NCI-H345 (cell line): Measurements from ENCODE around the gene PCBP3.
"Not testable (repeated sequence)": the region's sequence is repeated elsewhere in the genome, so short reads cannot be mapped to it uniquely, and the experiment has no call there.

Experiments
- DNase-seq: peaks from one replicate; lab custom pipeline; 2025; lab: John Stamatoyannopoulos, UW

Gene PCBP3

DNA sequence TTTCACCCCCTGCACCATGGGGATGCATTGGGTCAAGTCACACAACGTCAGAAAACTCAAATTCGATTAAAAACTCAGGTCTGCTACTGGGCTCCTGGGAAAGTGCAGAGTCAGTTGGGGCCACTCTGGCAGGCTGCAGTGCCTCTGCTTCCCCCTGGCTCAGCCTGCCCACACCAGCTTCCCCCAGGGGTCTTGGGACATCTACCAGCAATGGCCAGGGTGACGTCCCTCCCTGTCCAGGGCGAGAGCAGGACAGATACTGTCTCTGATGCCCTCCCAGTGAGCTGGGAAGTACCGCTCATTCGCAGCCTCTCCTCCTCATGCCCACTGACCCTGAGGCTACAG, 231.9 kb downstream of the PCBP3 start:
- no peak for DNase-seq

DNA sequence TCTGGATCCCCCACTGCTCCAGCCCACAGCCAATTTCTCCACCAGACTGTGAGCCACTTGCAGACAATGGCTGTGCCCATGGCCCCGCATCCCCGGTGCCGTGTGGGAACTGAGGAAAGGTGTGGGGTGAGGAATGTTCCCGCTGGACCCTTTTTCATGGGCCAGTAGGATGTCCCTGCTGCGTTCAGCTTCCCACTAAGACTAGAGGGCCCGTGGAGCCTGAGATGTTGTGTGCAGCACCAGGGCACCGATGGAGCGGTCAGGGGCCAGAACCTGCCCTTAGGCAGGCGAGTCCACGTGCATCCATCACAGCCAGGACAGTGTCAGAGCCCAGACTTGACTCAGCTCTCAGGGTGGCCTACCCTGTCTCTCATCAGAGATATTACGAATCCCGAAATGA, 232.4 kb downstream of the PCBP3 start:
- DNase-seq = no peak

DNA sequence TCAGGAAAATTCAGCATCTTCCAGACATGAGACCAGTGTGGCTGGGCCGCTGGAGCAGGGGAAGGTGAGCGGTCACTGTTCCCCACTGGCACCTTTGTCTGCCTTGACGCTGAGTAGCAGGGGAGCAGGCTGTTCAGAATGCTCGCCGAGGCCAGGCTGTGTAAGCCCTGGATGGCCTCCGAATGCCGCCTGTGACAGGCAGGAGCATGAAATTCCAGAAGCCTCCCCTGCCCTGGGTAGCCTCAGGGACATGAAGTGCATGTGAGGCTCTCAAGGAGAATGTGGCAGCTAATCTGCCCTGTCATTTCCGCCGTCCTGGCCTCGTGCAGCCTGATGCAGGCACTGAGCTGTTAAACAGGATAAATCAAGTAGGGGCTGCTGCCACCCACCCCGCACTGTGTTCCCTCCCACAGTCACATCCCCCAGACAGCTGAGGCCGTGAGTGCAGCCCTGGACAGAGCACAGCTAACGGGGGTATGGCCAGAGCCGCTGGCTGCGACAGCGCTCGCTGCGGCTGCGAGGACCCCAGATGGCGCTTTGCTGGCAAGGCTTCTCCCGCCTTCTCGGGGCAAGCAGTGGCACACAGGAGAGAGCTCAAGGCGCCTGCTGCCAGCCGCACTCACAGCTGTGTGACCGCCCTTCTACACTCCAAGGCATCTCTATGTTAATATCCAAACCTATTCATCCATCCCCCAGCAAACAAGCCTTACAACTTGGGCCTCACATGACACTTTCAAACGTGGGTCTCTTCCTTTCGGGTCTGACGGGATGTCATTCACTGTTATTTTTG, 233.1 kb downstream of the PCBP3 start:
- DNase-seq = no peak

DNA sequence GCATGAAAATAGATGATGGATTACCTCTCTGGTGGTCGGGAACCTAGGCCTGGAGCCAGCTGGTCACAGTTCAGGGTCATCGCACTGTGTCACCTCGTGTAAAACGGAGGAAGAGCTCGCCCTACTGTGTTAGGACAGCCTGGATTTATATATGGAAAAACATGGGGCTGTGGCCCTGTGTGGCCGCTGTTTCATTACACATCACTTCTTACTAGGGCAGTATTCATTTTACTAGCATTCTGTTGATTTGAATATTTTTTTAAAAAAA, 233.6 kb downstream of the PCBP3 start:
- DNase-seq = no peak

DNA sequence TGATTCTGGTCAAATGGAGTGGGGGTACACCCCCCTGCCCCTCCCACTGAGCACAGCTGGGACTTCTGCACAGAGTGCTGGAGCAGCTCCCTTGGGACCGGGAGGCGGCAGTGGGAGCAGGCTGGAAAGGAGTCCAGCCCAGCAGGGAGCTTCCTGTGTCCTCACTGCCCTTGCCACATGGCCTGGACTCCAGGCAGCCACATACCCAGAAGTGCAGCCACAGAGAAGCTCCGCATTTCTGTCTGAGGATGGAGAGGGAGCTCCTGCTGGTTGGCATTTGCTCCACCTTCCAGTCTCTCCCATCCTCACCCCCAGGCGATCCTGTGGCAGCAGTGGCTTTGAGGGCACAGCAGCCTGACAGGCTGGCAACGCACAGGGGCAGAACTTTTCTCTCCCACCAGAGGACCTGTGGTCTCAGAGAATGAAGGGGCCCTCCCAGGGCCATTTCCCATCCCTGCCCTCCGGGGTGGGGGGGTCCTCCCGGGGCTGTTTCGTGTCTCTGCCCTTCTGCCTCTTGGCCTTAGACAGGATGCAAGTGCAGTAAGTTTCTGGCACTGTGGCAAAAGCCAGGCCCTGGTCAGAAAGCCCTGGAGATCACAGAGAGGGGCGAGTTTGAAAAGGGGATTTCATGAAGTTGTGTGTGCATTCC, 234.4 kb downstream of the PCBP3 start:
- no peak for DNase-seq

DNA sequence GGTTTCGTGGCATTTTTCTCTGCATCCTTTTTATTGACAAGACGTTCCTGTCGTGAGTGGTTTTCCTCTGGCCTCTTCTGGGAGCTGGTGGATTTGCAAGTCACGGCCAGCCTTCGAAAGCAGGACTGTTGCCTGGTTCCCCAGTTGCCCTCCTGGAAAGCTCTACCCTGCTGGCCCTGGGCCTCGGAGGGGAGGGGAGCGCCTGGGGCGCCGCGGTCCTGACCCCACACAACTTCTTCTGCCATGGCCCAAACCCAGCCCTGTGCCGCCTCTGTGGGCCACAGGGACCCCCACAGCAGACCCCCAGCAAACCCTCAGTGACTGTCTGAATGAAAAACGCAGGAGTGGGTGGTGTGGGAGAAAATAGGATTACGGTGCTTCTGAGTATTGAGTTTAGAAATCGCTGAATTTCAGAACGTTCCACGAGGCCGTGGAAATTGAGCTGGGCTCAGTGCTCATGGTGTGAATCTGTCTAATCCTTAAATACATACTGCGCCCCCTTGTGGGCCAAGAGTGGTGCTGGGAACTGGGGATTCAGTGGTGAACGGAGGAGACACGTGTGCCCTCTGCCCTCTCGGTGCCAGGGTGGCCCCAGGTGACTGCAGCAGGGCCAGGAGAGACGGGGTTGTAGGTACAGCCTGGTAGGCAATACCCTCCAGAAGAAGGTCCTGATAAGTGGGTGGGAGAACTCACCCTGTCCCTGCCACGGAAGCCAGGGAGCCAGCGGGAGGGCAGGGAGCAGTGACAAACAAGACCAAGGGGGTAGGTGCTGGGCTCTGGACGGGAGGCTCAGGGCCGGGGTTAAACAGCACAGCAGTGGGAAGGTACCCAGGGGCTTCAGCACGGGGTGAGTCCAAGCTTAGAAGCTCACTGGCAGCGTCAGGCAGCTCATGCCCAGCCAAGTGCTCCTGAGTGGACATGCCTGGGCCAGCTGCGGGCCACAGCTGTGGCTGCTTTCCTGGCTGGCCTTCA, 236.9 kb downstream of the PCBP3 start:
- peak; percentile 53 for DNase-seq

DNA sequence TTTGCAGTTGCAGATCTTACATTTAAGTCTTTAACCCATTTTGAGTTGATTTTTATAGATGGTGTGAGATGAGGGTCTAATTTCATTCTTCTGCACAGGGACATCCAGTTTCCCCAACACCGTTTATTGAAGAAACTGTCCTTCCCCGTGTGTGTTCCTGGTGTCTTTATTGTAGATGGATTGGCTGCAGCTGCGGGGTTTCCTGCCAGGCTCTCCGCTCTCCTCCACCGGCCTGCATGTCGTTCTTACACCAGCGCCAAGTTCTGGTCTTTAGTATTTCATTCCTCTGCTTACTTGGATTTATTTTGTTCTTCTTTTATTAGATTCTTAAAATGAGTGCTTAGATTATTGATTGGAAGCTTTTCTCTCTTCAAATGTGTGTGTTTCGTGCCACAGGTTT, 239.1 kb downstream of the PCBP3 start:
- no peak for DNase-seq

DNA sequence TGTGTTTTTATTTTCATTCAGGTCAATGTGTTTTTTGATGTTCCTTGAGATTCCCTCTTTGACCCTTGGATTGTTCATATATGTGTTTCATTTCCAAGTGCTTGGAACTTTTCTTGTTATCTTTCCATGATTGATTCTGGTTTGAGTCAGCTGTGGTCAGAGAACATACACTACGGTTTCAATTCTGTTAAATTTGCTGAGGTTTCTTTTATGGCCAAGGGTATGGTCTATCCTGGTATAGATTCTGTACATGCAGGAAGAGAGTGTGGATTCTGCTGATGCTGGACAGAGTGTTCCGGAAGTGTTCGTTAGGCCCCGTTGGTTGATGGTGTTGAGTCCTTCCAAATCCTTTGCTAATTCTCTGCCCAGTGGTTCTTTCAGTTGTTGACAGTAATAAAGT, 239.6 kb downstream of the PCBP3 start:
- no peak for DNase-seq

DNA sequence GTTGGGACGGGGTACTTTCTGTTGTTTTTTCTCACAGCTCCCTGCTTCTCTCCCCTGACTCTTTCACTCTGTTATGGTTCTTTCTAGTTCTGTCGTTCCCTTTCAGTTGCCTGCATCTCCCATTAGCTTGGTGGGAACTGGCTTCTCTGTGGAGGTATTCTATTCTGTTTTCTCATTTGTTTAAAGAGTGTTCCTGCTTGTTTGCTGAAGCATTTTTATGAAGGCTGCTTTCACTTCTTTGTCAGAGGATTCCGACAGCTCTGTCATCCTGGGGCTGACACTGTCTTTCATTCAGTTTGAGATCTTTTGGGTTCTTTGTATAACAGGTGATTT, 242.0 kb downstream of the PCBP3 start:
- no peak for DNase-seq

DNA sequence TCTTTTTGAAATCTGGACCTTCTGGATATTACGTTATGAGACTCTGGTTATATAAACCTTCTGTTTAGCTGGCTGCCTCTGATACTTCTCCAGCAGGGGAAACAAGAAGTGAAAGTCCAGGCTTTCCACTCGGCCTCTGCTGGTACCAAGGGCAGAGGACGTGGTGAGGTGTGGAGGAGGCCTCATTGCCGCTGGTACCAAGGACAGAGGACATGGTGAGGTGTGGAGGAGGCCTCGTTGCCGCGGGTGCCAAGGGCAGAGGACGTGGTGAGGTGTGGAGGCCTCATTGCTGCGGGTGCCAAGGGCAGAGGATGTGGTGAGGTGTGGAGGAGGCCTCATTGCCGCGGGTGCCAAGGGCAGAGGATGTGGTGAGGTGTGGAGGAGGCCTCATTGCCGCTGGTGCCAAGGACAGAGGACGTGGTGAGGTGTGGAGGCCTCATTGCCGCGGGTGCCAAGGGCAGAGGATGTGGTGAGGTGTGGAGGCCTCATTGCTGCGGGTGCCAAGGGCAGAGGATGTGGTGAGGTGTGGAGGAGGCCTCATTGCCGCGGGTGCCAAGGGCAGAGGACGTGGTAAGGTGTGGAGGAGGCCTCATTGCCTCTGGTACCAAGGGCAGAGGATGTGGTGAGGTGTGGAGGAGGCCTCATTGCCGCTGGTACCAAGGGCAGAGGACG, 242.5 kb downstream of the PCBP3 start:
- DNase-seq = not testable (repeated sequence)

DNA sequence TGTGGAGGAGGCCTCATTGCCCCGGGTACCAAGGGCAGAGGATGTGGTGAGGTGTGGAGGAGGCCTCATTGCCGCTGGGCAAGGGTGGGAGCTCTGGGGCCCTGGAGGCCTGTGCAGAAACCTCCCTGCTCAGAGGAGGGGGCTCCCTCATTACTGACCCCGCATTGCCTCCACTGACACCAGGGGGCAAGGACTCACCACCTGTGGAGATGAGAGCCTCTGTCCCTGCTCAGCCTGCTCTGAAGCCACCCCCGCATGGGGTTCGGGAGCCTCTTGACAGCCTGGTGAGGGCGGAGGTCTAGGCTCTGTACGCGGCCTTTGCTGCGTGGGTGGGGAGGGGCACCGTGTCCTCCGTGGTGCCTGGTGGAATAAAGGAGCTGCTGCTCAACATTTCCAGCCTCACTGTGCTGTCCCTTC, 243.1 kb downstream of the PCBP3 start:
- no peak for DNase-seq

DNA sequence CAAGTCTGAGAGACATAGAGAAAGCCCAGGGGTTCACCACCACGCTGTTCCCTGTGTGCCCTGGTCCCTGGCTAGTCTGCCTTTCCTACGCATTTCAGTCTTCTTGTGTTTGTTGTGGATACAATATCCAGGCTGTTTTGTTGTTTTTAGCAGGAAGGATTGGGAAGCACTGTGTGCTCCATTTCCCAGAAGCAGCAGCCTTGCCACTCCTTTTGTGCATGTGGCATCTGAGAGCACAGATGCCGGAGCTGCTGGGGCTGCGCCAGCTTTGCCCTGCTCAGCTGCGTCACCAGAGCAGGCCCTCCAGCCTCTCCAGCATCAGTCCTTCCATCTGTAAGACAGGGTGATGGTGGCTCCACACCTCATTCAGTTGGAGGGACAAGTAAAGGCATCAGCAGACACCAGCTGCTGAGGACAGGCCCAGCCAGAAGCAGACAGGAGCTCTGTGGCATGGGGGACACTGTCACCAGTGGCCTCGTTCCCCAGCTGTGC, 243.6 kb downstream of the PCBP3 start:
- peak; percentile 38 for DNase-seq

DNA sequence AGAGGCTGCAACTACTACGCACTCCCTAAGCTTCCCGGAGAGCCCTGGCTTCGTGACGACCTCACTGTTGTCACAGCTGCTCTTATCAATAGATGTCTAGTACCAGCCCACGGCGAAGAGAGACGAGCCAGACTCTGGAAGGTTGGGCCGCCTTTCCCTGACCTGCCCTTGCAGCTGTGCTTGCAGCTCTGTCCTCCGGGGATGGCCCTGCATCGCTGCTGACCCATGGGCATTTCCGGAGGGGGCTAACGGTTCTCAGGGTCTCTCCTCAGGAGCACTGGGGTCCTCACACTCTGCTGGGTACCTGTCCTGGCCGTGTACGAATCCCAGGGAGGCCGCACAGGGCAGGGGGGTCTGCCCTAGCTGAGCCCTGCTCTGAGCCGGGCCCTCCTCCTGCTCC, 244.3 kb downstream of the PCBP3 start:
- DNase-seq = peak; percentile 86

DNA sequence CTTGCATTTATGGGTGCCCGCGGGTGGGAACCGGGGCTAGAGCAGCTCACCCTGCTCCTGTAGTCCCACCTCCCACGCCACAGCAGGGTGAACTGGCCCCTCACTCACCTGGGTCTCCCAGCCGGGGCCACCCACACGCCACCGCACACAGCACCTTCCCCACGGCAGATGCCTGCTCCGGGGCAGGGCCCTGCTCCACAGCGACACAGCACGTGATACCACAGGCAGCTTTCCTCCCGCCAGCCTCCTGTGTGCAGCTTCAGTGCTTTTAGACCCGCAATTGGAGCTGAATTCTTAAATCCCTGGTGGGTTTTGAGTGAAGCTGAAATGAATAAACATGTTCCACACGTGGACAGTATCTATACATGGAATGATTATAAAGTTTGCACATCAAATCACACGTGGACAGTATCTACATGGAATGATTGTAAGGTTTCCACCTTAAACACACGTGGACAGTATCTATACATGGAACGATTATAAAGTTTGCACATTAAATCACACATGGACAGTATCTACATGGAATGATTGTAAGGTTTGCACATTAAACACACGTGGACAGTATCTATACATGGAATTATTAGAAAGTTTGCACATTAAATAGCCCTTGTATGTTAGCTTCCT, 245.0 kb downstream of the PCBP3 start:
- no peak for DNase-seq

DNA sequence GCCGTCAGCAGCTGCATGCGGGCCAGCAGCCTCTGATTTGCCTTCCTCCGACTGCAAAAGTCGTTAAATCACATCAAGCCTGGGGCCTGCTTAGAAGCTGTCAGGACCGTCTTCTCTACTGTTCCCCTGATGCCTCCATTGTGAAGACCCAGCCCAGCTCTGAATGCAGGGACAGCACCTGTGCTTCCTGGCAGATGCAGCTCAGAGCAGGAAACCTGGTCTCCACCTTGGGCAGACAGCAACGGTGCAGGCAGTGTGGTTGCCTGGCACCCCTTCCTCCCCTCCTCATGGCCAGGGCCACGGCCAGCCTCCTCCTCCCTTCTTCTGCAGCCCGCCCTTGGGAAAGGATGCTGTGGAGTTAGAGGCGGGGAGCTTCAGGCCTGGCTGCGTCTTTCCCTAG, 245.7 kb downstream of the PCBP3 start:
- no peak for DNase-seq

DNA sequence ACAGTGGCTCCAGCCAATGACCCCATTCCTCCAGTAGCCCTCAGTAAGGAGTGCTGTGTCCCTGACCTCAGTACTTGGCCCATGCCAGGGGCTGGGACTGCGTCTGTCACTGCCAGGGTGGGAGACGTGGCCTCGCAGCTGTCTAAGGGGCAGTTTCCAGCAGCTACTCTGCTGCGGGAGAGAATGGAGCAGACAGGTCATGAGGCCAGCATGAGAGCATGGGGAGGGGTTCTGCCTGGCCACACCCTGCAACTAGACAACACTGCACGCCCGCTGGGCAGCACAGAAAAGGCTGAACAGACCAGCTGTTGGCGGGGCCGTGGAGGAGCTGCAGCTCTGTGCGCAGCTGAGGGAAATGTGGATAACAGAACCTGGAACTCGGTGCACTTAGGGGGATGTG, 246.4 kb downstream of the PCBP3 start:
- no peak for DNase-seq

DNA sequence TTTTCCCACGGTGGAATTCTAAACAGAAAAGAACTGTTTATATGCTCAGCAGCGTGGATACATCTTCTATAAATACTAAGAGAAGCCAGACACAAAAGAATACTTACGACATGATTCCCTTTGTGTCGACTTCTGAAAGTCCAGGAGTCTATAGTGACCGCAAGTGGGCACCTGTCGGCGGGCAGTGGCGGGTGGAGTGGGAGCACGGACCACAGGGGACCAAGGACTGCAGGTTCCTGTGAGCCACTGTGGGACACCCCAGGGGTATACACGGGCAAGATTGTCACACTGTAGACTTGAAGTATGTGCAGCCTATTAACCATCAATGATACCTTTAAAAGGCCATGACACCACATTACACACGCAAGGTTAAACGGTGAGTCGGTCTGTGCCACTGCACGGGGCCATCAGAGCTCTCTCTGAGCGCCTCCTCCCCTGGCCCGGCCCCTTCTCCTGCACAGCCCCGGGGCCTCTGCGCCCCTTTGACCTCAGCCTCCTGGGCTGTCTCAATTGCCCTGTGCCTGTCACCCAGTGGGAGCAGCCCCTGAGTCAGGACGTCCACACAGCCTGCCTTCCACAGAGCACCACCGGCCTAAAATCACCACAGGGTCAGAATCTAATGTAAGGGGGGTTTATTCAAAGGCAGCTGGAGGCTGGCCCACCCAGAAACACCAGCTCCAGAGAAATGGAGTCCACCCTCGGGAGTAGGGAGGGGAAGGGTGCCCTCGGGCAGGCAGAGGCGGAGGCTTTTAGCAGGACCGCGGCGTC, 248.0 kb downstream of the PCBP3 start:
- DNase-seq = no peak

DNA sequence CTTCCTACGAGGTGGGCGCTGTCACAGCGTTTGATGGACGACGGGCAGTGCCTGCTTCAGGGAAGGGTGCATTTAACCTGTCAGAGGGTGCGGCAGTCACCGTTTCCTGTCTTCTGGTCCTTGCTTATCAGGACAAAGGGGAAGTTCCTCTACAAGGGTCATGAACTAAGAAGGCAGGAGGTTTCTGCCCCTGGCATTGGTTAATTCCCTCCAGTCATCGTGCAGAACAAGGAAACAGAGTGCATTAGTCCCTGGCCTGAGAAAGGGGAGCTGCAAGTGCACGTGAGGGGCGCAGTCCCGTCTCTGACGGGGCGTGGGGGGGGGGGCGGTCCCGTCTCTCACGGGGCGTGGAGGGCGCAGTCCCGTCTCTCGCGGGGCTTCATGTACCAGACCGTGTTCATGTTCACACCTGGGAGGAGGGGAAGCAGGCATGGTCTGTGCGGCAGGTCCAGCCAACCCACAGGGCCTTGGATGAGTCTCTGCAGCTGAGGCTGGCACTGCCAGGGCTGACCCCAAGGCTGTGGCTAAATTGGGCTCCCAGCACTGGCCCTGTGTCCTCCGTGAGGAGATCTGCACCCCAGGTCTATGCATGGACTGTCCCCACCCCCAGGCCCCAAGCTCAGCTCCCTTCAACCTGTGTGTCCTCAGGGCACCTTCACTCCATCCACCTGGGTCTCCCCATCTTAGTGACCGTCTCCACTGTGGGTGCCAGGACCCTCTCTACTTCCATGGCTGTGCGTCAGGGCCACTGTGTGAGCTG, 248.8 kb downstream of the PCBP3 start:
- no peak for DNase-seq

DNA sequence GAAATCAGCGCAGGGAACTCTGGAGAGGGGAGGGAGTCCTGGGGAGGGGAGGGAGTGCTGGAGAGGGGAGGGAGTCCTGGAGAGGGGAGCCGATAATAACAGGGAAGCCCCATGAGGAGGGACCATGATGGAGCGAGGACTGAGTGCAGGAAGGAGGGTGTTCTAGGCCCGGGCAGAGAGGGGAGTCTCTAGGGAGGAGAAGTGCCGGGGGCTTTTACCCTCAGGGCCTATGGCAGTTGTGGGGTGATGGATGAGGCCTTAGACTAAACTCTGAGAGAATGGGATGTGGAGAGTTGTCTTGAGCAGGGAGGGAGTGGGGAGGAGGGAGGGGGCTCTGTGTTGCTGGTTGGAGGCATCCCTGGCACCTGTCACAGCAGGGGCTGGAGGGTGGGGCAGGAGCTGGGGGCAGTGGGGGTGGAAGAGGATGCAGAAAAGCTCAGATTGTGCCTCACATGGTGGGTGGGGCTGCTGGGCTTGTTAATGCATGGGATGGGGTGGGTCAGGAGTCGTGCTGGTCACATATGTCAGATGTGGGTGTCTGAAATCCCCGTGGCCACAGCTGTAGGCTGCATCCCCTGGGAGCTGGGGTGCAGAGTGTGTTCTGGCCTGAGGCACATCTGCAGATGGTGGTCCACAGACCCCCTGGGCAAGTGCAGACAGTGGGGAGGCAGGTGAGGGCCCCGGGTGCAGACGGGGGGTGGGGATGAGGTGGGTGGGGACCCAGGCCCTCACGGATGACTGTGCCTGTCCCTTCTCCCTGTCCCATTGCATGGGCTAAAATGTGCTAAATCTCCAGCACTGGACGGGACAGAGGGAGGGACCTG, 249.6 kb downstream of the PCBP3 start:
- no peak for DNase-seq
